ENCODE data around the gene TIMMDC1.

DNA sequence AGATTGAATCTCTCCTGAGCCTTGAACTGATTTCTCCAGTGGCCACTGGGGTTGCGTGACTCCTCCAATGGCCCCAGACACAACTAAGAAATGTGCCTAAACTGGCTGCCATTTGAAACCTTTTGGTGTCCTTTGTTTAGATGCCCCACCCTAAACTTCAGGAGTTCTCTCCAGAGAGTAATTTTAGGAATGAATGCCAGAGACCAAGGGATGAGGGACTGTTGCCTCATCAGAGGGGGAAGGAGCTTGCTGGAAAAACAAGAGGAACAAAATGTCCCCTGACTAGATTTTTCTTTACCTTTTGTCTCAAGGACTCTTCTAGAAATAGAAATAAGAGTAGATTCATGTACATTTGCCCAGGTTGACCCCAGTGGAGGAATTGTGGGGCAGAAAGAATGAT is 72.9 kb downstream of the TIMMDC1 start:
- TF ChIP-seq, protein P1, sequence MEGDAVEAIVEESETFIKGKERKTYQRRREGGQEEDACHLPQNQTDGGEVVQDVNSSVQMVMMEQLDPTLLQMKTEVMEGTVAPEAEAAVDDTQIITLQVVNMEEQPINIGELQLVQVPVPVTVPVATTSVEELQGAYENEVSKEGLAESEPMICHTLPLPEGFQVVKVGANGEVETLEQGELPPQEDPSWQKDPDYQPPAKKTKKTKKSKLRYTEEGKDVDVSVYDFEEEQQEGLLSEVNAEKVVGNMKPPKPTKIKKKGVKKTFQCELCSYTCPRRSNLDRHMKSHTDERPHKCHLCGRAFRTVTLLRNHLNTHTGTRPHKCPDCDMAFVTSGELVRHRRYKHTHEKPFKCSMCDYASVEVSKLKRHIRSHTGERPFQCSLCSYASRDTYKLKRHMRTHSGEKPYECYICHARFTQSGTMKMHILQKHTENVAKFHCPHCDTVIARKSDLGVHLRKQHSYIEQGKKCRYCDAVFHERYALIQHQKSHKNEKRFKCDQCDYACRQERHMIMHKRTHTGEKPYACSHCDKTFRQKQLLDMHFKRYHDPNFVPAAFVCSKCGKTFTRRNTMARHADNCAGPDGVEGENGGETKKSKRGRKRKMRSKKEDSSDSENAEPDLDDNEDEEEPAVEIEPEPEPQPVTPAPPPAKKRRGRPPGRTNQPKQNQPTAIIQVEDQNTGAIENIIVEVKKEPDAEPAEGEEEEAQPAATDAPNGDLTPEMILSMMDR (IDR thresholded peaks at IDR 0.05), result no peak
- no peak for TF ChIP-seq POLR2A (IDR thresholded peaks at IDR 0.05)
- TF ChIP-seq POLR2AphosphoS5 (IDR thresholded peaks at IDR 0.05), result no peak

Measured in transverse colon (tissue), 4 donors.